GM19099 (cell line): Measurements from ENCODE around the gene PUS7.

Source experiments
- POLR2A ChIP-seq: IDR thresholded peaks from 3 replicates; pipeline ENCODE4 v1.6.1; 2011; ENCODE audit warnings: low read depth; ENCODE audit not compliant: insufficient read length; ENCODE audit errors: extremely low read depth

PUS7 gene

DNA sequence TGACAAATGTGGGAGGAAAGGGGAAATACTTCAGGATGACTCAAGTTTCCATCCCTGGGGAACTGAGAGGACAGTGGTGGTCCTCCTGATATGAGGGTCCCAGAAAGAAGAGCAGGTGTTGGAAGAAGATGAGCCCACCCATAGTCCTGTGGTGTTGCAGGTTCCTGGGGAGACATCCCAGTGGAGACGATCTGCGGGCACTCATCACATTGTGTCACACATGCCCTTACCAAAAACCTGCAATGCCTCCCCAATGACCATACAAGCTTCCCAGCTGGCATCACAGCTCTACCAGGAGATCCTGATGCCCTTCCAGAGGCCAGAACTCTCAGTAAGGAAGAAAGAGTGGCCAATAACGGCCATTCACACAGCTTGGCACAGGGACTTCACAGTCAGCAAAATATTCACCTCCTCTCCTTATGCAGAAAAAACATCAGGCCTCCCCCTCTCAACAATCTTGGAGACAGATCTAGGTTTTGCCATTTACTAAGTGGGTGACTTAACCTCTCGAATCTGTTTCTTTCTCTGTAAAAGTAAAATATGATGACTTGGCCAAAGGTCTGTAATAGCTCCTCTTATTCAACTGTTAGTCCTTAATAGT, 9.0 kb downstream of the PUS7 start:
- no peak for TF ChIP-seq POLR2A

DNA sequence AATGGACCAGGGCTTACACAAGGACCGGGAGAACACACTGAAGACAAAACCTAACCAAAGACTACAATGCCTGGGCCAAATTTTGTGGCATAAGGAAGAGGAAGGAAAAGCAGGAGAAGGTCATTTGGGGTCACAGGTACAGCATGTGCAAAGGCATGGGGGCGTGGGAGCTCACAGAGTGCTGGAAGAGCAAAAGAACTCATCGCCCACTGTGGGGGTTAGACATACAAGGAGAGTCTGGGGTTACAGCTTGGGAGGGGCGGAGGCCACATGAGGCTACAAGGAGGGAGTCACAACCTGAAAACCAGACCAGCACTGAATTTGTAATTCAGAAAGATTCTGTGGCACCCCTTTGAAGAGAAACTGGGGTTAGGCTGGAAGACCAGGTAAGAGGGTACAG, 9.7 kb downstream of the PUS7 start:
- no peak for TF ChIP-seq POLR2A

DNA sequence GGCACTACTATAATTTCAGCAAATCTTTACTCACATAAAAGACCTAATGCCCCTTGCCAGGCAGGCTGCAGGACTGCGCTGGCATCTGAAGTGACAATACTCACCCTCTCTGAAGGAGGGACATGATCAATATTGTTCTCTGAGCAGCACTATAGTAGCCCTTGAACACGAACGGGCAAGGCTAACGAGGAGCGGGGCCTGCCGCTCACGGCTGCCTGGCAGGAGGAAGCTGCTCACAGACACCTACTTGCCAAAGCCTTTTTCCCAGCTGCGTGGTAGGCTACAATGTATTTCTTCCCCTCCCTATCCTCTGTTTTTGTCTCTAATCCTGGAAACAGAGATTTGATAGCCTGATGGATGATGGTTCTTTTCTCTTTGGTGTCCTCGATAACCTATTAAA, 19.9 kb downstream of the PUS7 start:
- TF ChIP-seq POLR2A, result no peak

DNA sequence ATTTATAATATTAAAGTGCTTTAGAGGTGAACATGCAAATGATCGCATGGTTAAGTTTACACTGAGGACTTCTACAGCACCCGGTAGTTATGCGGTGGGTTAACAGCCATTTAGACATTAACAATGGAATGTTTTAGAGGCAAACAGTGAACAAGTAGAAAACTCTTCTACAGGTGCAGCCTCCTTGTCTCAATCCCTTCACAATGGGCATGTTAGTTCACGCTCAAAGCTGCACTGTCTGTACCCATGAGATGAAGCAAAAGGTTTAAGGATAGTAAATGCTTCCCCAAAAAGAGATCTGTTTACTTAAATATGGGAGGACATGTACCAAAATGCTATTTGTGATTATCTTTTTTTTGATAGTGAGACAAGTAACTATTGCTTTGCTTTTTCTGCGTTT, 25.1 kb downstream of the PUS7 start:
- no peak for TF ChIP-seq POLR2A

DNA sequence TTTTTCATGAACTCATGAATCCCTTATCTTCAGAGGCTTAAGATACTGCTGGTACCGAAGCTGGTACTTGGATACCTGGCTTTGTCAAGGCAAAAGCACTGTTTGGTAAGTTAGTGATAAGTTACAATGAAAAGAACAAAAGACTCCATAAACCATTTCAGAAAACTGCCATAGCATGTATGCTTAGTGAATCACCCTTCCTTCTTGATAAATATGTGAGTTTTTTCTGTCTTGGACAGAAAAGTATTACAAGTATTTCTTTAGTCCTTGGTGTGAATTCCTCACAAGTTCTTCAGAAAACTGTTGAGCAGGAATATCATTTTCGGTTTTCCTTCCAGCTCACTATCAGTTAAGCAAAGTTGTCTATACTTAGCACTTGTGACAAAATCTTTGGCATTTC, 25.6 kb downstream of the PUS7 start:
- TF ChIP-seq POLR2A, result no peak

DNA sequence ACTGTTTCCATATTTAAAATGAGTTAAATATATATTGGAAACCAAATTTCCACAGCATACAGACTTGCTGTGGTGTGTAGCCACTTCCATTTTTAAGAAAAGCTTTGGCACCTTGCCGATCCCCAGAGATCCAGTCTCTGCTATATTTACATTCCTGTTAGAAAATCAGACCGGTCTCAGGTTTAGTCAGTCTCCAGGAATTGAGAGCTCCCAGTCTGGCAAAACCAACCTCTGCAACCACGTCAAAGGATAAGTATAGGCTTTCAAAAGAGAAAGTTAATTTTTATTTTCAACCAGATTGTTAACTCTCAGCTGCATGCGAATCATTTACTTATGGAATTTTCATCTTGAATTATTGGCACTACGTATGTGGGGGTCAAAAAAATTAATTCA, 28.2 kb downstream of the PUS7 start:
- no peak for TF ChIP-seq POLR2A

DNA sequence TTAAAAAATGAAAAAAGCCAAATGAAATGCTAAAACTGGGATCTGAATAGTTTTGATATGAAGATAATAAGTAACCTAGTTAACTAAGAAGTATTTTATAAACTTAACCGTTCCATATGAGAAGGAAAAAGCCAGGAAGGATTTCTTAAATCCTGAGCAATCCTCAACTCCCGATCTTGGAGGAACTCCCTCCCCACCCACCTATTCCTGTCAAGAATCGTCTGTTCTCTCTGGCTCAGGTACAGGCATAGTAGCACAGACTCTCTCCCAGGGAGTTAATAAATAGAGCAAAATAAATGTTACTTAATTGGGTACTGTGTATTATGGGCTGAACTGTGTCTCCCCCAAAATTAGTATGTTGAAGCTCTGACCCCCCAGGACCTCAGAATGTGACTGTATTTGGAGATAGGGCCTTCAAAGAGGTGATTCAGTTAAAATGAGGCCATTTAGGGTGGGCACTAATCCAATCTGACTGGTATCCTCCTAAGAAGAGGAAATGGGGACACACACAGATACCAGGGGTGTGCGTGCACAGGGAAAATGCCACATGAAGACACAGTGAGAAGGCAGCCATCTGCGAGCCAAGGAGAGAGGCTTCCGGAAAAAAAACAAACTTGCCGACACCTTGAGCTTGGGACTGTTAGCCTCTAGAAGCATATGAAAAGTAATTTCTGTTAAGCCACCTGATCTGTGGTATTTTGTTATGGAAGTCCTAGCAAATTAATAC, 28.7 kb downstream of the PUS7 start:
- no peak for TF ChIP-seq POLR2A

DNA sequence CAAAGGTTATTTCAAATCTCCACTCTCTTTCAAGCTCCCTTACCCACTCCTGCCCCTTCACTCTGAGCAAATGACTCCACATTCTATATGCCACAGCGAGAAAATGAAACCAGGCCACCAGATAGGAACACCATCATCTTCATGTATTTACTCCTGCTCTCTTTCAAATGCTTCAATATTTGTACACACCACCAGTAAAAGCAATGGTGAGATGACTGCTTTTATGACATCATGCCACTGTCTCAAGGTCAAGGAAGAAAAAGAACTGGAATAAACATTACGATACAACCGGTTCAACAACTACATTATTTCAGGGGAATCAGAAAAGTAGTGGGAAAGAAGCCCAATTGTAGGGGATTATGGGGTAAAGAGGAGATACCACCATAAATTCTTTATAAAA, 32.7 kb downstream of the PUS7 start:
- TF ChIP-seq POLR2A, result no peak

DNA sequence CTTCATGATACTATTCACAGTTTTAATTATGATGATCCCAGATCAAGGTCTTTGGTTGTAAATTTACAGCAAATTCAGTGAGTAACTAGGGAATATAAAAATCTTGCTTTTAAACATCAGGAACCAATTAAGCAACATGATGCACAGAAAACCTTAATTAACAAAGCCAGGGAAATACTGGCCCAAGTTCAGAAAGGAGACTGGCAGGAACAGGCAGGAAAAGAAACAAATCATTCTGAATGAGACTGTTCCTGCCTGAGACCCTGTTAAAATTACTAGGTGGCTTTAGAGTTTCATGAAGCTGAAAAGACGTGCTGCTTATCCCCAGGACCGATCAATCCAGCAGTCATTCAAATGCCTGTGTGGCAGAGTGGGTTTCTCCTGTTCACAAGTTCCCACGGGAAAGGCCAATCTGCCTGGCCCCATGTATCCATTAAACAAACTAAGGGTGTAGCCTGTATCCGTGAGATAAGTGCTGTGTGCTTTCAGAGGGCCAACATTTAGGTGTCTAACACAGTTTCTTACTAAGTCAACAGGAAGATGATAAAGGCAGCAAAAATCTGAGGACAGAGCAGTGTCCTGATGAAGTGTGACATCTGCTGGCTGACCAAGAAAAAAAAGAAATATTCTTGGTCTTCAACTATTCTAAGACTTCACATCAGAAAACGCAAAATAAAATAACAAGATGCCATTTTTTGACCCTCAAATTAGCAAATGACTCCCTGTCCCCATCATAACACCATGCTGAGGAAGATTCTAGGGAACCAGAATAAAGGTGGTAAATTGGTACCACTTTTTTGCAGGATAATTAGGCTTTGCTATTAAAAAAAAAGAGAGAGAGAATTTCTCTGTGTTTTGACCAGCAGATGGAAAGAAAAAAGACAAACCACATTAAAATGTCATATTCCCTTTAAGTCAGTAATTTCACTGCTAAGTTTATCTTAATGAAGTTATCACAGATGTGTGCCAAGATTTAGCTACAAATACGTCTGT, 34.2 kb downstream of the PUS7 start:
- TF ChIP-seq POLR2A, result no peak

DNA sequence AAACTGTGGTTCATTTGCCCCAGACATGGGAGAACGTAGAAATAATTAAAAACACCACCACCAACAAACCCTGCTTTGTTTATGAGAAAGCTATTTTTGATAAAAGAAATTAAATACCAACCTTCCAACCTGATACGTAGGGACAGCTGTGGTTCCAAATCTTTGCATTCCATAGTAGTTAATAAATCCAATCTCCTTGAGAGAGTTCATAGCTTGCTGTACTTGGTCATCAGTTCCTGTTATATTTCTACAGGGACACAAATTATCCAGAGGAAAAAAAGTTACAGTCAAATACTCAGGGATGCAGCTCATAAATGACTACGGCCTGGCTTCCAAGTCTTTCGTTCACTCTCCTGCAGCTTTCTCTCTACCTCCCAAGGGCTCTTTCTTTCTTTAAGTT, 41.1 kb downstream of the PUS7 start:
- no peak for TF ChIP-seq POLR2A

DNA sequence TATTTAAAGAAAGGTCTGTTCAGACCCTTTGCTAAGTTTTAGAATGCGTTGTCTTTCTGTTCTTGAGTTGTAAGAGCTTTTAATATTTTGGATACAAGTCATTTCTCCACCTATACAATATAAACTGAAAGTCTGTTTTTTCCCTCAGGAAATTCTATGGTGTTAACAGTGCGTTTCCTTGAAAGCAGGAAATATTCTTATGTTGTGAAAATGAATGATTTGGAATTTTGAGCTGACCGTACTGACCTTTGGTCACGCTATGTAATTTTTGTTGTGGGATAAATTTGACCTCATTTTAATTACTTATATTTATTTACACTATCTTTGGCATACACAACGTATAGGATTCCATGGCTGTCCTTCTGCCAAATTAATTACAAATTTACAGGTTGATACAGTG, 43.5 kb downstream of the PUS7 start:
- no peak for TF ChIP-seq POLR2A

DNA sequence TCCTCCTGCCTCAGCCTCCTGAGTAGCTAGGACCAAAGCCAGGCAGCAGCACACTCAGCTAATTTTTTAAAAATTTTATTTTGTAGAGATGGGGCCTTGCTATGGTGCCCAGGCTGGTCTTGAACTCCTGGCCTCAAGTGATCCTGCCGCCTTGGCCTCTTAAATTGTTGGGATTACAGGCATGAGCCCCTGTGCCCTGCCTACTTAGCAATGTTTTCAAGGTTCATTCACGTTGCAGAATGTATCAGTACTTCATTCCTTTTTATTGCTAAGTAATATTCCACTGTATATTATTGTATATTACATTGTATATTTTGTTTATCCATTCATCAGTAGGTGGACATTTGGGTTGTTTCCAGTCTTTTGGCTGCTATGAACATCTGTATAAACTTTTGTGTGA, 44.2 kb downstream of the PUS7 start:
- no peak for TF ChIP-seq POLR2A

DNA sequence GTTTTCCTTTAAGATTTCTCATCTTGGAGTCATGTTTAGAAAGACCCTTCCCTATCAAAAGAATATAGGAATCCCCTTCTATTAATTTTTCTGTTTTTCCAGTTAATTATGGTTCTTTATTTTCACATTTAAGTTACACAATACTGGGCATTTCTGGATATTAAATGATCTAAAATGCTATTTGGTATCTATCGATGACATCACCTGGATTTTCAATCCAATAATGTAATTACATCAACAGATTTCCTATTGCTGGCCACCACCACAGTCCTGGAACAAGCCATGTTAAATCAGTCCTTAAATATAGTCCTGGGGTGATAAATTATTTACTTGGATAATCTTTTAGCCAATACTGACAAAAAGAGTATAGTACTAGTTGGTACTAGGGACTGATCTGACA, 48.0 kb downstream of the PUS7 start:
- no peak for TF ChIP-seq POLR2A

DNA sequence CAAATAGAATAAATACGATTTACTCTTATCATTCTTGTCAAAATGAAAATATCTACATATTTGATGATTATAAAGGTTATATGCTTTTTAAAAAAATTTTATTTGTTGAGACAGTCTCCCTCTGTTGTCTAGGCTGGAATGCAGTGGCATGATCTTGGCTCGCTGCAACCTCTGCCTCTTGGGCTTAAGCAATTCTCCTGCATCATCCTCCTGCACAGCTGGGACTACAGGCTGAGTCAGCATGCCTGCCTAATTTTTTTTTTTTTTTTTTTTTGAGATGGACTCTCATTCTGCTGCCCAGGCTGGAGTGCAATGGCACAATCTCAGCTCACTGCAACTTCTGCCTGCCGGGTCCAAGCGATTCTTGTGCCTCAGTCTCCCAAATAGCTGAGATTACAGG, 48.9 kb downstream of the PUS7 start:
- TF ChIP-seq POLR2A, result no peak

DNA sequence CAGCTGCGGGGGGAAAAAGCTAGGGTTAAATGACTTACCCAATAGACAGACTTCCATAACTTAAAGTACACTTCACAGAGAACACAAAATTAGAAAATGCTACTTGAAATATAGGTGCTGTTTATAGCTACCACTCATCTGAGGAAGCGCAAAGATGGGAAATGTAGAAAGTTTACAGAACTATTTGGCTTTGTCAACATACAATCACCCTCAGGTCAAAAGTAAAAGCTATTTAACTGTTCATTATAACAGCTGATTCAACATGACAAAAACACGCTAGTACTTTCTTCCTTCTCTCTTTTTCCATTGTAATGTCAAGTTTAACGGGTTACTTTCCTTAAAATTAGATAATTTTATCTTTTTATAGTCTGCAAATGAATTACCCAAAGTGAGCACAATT, 51.2 kb downstream of the PUS7 start:
- TF ChIP-seq POLR2A, result no peak

DNA sequence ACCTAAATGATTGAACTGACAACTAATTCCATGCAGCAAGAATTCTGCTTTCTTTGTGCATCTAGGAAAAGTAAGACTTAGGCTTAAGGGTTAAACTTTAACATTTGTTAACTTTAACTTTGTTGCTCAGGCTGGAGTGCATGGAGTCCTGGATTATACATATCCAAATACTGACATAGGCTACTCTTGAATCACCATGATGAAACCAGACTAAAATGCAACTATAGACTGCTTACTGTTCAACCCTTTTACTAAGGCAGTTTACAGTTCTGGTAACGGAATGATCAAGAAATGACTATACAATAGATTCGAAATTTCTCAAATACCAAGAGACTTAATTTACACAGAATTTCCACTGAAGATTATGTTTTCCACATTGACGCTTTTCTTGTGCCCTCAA, 52.0 kb downstream of the PUS7 start:
- TF ChIP-seq POLR2A, result no peak
